AG04450 (cell line): ENCODE data around the gene RBMX. TPM values are rescaled to one million over a fixed set of nuclear protein-coding genes. Genes with fewer than 3 reads are reported as not detected.

ENCODE experiments used
- CTCF ChIA-PET: fragments of 300-600, 350-600 bp; formaldehyde crosslinking; extraction: SDS; loops from one replicate; lab custom pipeline; 2022; ENCODE audit warnings: antibody characterized with exemption, inconsistent platforms; lab: Charles Lee
- POLR2A ChIA-PET: fragments of 350-600 bp; formaldehyde crosslinking; extraction: SDS; loops from one replicate; lab custom pipeline; 2021; ENCODE audit warnings: antibody characterized with exemption, inconsistent platforms; lab: Yijun Ruan, JAX
- DNase-seq: peaks from one replicate; pipeline ENCODE4 v3.0.0-alpha.2; 2011; ENCODE audit warnings: low read depth, low spot score
- H3K27ac ChIP-seq: one replicate; pipeline ENCODE4 v1.5.1; 2012; ENCODE audit warnings: low read depth, low read length, control low read depth
- H3K27me3 ChIP-seq: one replicate; pipeline ENCODE4 v1.6.0; 2012; ENCODE audit warnings: low read length; ENCODE audit not compliant: control insufficient read depth, insufficient read depth
- H3K4me3 ChIP-seq: 2 replicates; pipeline ENCODE4 v1.5.1; 2011; ENCODE audit warnings: mild to moderate bottlenecking, low read depth, low read length, control low read depth
- H3K9me3 ChIP-seq: 2 replicates; pipeline ENCODE4 v1.5.1; 2012; ENCODE audit warnings: low read length; ENCODE audit not compliant: control insufficient read depth, insufficient read depth
- CTCF ChIP-seq: IDR thresholded peaks from 2 replicates; pipeline ENCODE4 v1.5.1; 2011; ENCODE audit warnings: low read depth, low read length, control low read depth, inconsistent platforms
- polyA plus RNA-seq: library from polyadenylated mRNA; depleted of rRNA; stranded (reverse); fragments of >200 nt; gene quantifications from 2 replicates; pipeline ENCODE4 v1.2.3, GENCODE V29; 2011

Gene RBMX
- polyA plus RNA-seq, 1 experiment, result 183 TPM

DNA sequence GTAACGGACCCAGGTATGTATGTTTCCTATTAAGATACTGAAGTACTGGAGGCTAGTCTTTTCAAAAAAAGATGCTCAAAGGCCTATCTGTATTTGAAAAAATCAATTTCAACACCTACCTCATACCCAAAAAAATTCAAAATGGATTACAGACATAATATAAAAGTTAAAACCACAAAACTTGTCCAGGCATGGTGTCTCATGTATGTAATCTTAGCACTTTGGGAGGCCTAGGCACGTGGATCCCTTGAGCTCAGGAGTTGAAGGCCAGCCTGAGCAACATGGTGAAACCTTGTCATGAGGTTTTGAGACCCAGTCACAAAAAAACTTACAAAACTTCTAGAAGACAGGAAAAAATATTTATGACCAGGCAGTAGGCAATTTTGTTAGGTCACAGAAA is 16.7 kb downstream of the RBMX start:
- TF ChIP-seq CTCF, result no peak
- CTCF ChIA-PET, result no interaction called here
- POLR2A ChIA-PET, result no interaction called here
- Histone ChIP-seq H3K27me3 (no peaks in the 10 kb centered on the region), H3K27ac (no peak overlapping the region), H3K9me3 (no peaks in the 10 kb centered on the region), H3K4me3 (no peak overlapping the region)
- DNase-seq, result no peak

- TF ChIP-seq CTCF, result no peak
- Histone ChIP-seq H3K27ac (no peak overlapping the region), H3K4me3 (no peak overlapping the region), H3K27me3 (no peaks in the 10 kb centered on the region), H3K9me3 (no peaks in the 10 kb centered on the region)
- ChIA-PET POLR2A (no interaction called here), CTCF (no interaction called here)
- DNase-seq, result no peak
Observed at GRCh38 chrX:136862546-136862945, 18.0 kb downstream of the RBMX start.

- ChIA-PET POLR2A (no interaction called here), CTCF (no interaction called here)
- Histone ChIP-seq H3K9me3 (no peaks in the 10 kb centered on the region), H3K4me3 (no peak overlapping the region), H3K27ac (no peak overlapping the region), H3K27me3 (no peaks in the 10 kb centered on the region)
- no peak for DNase-seq
- TF ChIP-seq CTCF, result no peak
Observed at GRCh38 chrX:136861877-136862276, 18.6 kb downstream of the RBMX start.

DNA sequence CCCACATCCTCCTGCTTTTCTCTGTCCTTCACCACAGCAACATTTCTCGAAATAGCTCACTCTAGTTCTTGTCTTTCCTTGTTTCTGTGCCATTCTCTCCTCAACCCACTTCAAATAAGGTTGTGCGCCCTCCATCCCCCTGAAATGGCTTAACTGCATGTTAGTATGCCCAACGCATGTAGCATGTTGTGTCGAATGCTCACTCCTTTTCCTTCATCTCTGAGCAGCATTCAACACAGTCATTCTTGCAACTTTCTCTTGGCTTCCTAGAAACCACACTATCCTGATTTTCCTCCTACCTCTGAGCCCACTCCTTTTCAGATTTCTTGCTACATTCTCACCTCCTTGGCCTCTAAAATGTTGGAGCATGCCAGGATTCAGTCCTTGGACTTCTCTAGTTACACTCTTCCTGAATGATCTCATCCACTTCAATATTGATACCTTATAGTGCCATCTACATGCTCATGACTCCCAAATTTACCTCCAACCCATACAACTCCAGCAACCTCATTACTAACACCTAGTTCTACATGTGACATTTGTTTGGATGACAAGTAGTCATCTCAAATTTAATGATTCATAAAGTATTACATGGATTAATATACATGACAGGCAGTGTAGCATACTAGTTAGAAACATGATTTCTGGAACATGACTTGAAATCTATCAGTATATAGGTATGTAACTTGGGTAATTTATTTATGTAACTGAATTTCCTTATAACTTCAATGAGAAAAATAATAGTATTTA is 22.3 kb downstream of the RBMX start:
- Histone ChIP-seq H3K27ac (no peak overlapping the region), H3K4me3 (no peak overlapping the region), H3K27me3 (no peaks in the 10 kb centered on the region), H3K9me3 (no peaks in the 10 kb centered on the region)
- ChIA-PET CTCF (no interaction called here), POLR2A (no interaction called here)
- DNase-seq, result no peak
- no peak for TF ChIP-seq CTCF

DNA sequence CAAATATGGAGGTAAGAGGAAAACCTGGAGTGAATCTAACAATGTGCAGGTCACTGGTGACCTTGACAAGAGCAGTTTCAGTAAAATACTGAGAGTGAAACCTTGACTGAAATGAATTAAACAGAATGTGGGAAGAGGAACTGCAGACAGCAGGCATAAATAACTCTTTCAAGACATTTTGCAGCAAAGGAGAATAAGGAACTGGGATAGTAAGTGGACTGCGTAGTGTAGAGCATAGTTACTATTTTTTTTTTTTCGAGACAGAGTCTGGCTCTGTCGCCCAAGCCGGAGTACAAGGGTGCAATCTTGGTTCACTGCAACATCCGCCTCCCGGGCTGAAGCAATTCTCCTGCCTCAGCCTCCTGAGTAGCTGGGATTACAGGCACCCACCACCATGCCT is 24.0 kb downstream of the RBMX start:
- no peaks in the 10 kb centered on the region for H3K9me3 ChIP-seq
- no peaks in the 10 kb centered on the region for H3K27me3 ChIP-seq
- TF ChIP-seq CTCF, result no peak
- DNase-seq, result no peak
- no peak overlapping the region for H3K4me3 ChIP-seq
- ChIA-PET POLR2A (no interaction called here), CTCF (no interaction called here)
- H3K27ac ChIP-seq, result no peak overlapping the region
